OCI-LY1 (cell line): Measurements from ENCODE around the gene LRP1-AS.

Experiments used
- CTCF ChIP-seq: fragments of 200-600 bp; sonication (generic), shearing (Covaris generic); IDR thresholded peaks from 2 replicates; pipeline ENCODE4 v1.5.1; 2017; ENCODE audit warnings: mild to moderate bottlenecking, antibody characterized with exemption, low read length, moderate library complexity, mixed read lengths
- EZH2 ChIP-seq: fragments of 200-600 bp; sonication (generic), shearing (Covaris generic); IDR thresholded peaks from 2 replicates; pipeline ENCODE4 v1.8.0; 2017; ENCODE audit warnings: borderline replicate concordance, mixed run types, mild to moderate bottlenecking, antibody characterized with exemption, low read length, moderate library complexity, mixed read lengths

- TF ChIP-seq EZH2 = no peak
- TF ChIP-seq CTCF = no peak
Measured at GRCh38 chr12:57116580-57117281, 30.7 kb downstream of the LRP1-AS start.
